ENCODE data around the gene SAMMSON. TPM values are rescaled to one million over a fixed set of nuclear protein-coding genes. Genes with fewer than 3 reads are reported as not detected.

SAMMSON gene
- total and polyA plus RNA-seq, 10 of the 15 experiments (the other 5 are each of a cell fraction or from before 2014, with no cell fraction given), result not detected

GRCh38 chr3:69997631-69998307, 1.8 kb upstream of the SAMMSON start (continued):
- TF ChIP-seq BHLHE40 (IDR thresholded peaks at IDR 0.05; ENCODE audit: borderline replicate concordance in 1 of 2, low read depth in 2 of 2, low read length in 1 of 2) (no peak), SMC3 (IDR thresholded peaks at IDR 0.05; ENCODE audit: borderline replicate concordance, low read length) (no peak), KLF5 (IDR thresholded peaks at IDR 0.05; ENCODE audit: partially characterized antibody) (no peak), SREBF1 (IDR thresholded peaks at IDR 0.05; ENCODE audit: low read length) (no peak), POLR2AphosphoS5 (IDR thresholded peaks at IDR 0.05; ENCODE audit: low read length) (no peak), CREM (IDR thresholded peaks at IDR 0.05; ENCODE audit: low read depth) (no peak), CBX3 (IDR thresholded peaks at IDR 0.05; ENCODE audit: borderline replicate concordance, low read depth) (no peak), ZNF217 (IDR thresholded peaks at IDR 0.05) (no peak), SP1 (IDR thresholded peaks at IDR 0.05; ENCODE audit: low read depth, low read length) (no peak), NRF1 (conservative IDR thresholded peaks at IDR 0.05; ENCODE audit: low read depth, low read length) (no peak), ATF7 (IDR thresholded peaks at IDR 0.05; ENCODE audit: low read depth) (no peak)

- TF ChIP-seq TCF12 (IDR thresholded peaks at IDR 0.05; ENCODE audit: low read depth, low read length), result no peak
- no peak for TF ChIP-seq RELA (IDR thresholded peaks at IDR 0.05; ENCODE audit: borderline replicate concordance, partially characterized antibody)
- TF ChIP-seq SIX5 (IDR thresholded peaks at IDR 0.05; ENCODE audit: low read depth, low read length, severe bottlenecking), result no peak
- no peak for TF ChIP-seq TAF1 (IDR thresholded peaks at IDR 0.05; ENCODE audit: borderline replicate concordance, low read depth, low read length)
- no peak for TF ChIP-seq EP300 (IDR thresholded peaks at IDR 0.05; ENCODE audit: borderline replicate concordance in 1 of 2, control insufficient read depth in 1 of 2, low read depth in 2 of 2, low read length in 2 of 2)
- no peak for TF ChIP-seq SKIL (IDR thresholded peaks at IDR 0.05; ENCODE audit: low read depth, poor library complexity, severe bottlenecking)
- no peak for TF ChIP-seq SIN3A (IDR thresholded peaks at IDR 0.05; ENCODE audit: low read depth, low read length)
- no peak for TF ChIP-seq ZSCAN29 (IDR thresholded peaks at IDR 0.05)
- TF ChIP-seq MLLT1 (IDR thresholded peaks at IDR 0.05), result no peak
- no peak for TF ChIP-seq HDAC2 (IDR thresholded peaks at IDR 0.05)
- 0% methylated on average over 3 of the region's 3 CpGs for WGBS (ENCODE audit: insufficient coverage, insufficient replicate concordance, low lambda C conversion rate, missing lambda C conversion rate)
- H3K9ac ChIP-seq (ENCODE audit: control insufficient read depth, insufficient read depth, low read length), result no peak overlapping the region
- H3K4me3 ChIP-seq, result no peak overlapping the region
- no peaks in the 10 kb centered on the region; a peak in 1 of 4 replicates for H3K27me3 ChIP-seq (replicated peaks in 1 of 2; ENCODE audit: control insufficient read depth in 2 of 2, insufficient read depth in 2 of 2, low read length in 1 of 2)
- DNase-seq (ENCODE audit: low read depth, low spot score) (no peak), ATAC-seq (no peak), FAIRE-seq (no peak)
- H3K4me1 ChIP-seq (ENCODE audit: control insufficient read depth, insufficient read depth, low read length), result no peaks in the 10 kb centered on the region
- no peaks in the 10 kb centered on the region for H4K20me1 ChIP-seq (ENCODE audit: control insufficient read depth, insufficient read depth)
- CTCF ChIA-PET, result no interaction called here
- H2AFZ ChIP-seq (ENCODE audit: control insufficient read depth, low read depth, low read length), result no peak overlapping the region
- H3K36me3 ChIP-seq (ENCODE audit: control insufficient read depth in 2 of 2, insufficient read depth in 2 of 2, low read length in 1 of 2), result no peaks in the 10 kb centered on the region
- H3K9me3 ChIP-seq (replicated peaks; ENCODE audit: control insufficient read depth, insufficient read depth, low read length), result no peaks in the 10 kb centered on the region
- POLR2A ChIA-PET, result no interaction called here
- in situ Hi-C loops (cut with MboI), result no loop called here
- BruUV-seq (replicated peaks), result no TSS peak
- H3K27ac ChIP-seq (ENCODE audit: control insufficient read depth, insufficient read depth), result no peak overlapping the region
- intact Hi-C loops (cut with micrococcal nuclease; ENCODE audit: unreplicated experiment), result no loop called here
- RAD21 ChIA-PET (ENCODE audit: unreplicated experiment), result no interaction called here
- H3K79me2 ChIP-seq (ENCODE audit: control insufficient read depth, insufficient read depth, low read length), result no peaks in the 10 kb centered on the region
- H3K4me2 ChIP-seq (ENCODE audit: control insufficient read depth, insufficient read depth), result no peak overlapping the region
- SMC1A ChIA-PET (ENCODE audit: uncharacterized antibody, unreplicated experiment), result no interaction called here
Measured at GRCh38 chr3:69998759-69999139, 784 bp upstream of the SAMMSON start.

All from GM12878 (cell line).